8988T (cell line): ENCODE data around the gene CD52.
"Not testable (repeated sequence)": the region's sequence is repeated elsewhere in the genome, so short reads cannot be mapped to it uniquely, and the experiment has no call there.

ENCODE experiments used
- DNase-seq: peaks from one replicate; pipeline ENCODE4 v3.0.0; 2011

Gene CD52

GRCh38 chr1:26284597-26285347 is 33.0 kb upstream of the CD52 start:
- DNase-seq, result peak; percentile 82

GRCh38 chr1:26285366-26286063 is 32.2 kb upstream of the CD52 start:
- peak; percentile 73 for DNase-seq

- DNase-seq, result no peak
Measured at GRCh38 chr1:26286064-26286416, 31.7 kb upstream of the CD52 start.

- no peak for DNase-seq
Measured at GRCh38 chr1:26287033-26287711, 30.6 kb upstream of the CD52 start.

- no peak for DNase-seq
Measured at GRCh38 chr1:26287811-26288210, 29.9 kb upstream of the CD52 start.

- DNase-seq, result no peak
Measured at GRCh38 chr1:26288311-26288941, 29.3 kb upstream of the CD52 start.

- DNase-seq, result no peak
Measured at GRCh38 chr1:26289158-26290059, 28.3 kb upstream of the CD52 start.

GRCh38 chr1:26290122-26290881 is 27.5 kb upstream of the CD52 start:
- DNase-seq, result no peak

GRCh38 chr1:26290882-26291261 is 26.9 kb upstream of the CD52 start:
- DNase-seq, result no peak

GRCh38 chr1:26291433-26291832 is 26.3 kb upstream of the CD52 start:
- DNase-seq, result no peak

- DNase-seq, result no peak
Measured at GRCh38 chr1:26291939-26292338, 25.8 kb upstream of the CD52 start.

- DNase-seq, result not testable (repeated sequence)
Measured at GRCh38 chr1:26292735-26293134, 25.0 kb upstream of the CD52 start.

GRCh38 chr1:26293911-26294463 is 23.8 kb upstream of the CD52 start:
- DNase-seq, result no peak

- DNase-seq, result no peak
Measured at GRCh38 chr1:26295194-26296138, 22.3 kb upstream of the CD52 start.

- DNase-seq, result no peak
Measured at GRCh38 chr1:26296340-26297056, 21.3 kb upstream of the CD52 start.

GRCh38 chr1:26297057-26297790 is 20.5 kb upstream of the CD52 start:
- DNase-seq, result no peak

GRCh38 chr1:26297791-26298124 is 20.0 kb upstream of the CD52 start:
- DNase-seq, result no peak

GRCh38 chr1:26300578-26301275 is 17.0 kb upstream of the CD52 start:
- no peak for DNase-seq
